Kidney (tissue), 14 donors: Measurements from ENCODE around the gene PKNOX2. TPM values are rescaled to one million over a fixed set of nuclear protein-coding genes. Genes with fewer than 3 reads are reported as not detected.

ENCODE experiments used
- DNase-seq, 5 donors: peaks; one replicate each; pipeline ENCODE4 v3.0.0-alpha.2; 2013 to 2020
- FAIRE-seq: peaks from 2 replicates; lab custom pipeline; 2012; peaks lifted over from hg19 to GRCh38; lab: Jason Lieb, UNC
- H3K27ac ChIP-seq, 2 donors: one replicate each; pipeline ENCODE4 v1.7.0; 2013; ENCODE audit warnings: low read depth in 2 of 2, low read length in 2 of 2, inconsistent platforms in 1 of 2
- H3K27me3 ChIP-seq: one replicate; pipeline ENCODE4 v1.7.1; 2013; ENCODE audit warnings: low read length, inconsistent platforms; ENCODE audit not compliant: control insufficient read depth, insufficient read depth
- H3K36me3 ChIP-seq, 3 donors: one replicate each; pipeline versions ENCODE4 v1.7.0 to v1.7.1; 2013; ENCODE audit warnings: low read length in 3 of 3, control low read depth in 1 of 3, inconsistent platforms in 1 of 3; ENCODE audit not compliant: insufficient read depth in 3 of 3, control insufficient read depth in 2 of 3
- H3K4me1 ChIP-seq, 3 donors: one replicate each; pipeline versions ENCODE4 v1.7.0 to v1.7.1; 2013; ENCODE audit warnings: low read length in 3 of 3, inconsistent platforms in 1 of 3, low read depth in 1 of 3; ENCODE audit not compliant: control insufficient read depth in 2 of 3, insufficient read depth in 2 of 3
- H3K4me3 ChIP-seq, 3 donors: one replicate each; pipeline versions ENCODE4 v1.7.0 to v1.8.1; 2013; ENCODE audit warnings: low read length in 3 of 3, control low read depth in 1 of 3, inconsistent platforms in 1 of 3
- H3K9ac ChIP-seq, 3 donors: one replicate each; pipeline versions ENCODE4 v1.7.0 to v1.7.1; 2013; ENCODE audit warnings: low read length in 3 of 3, control low read depth in 1 of 3, inconsistent platforms in 1 of 3
- H3K9me3 ChIP-seq, 3 donors: one replicate each; pipeline versions ENCODE4 v1.7.0 to v1.7.1; 2013; ENCODE audit warnings: low read length in 3 of 3, control low read depth in 1 of 3, inconsistent platforms in 1 of 3; ENCODE audit not compliant: control insufficient read depth in 2 of 3, insufficient read depth in 1 of 3
- CTCF ChIP-seq: IDR thresholded peaks from 3 replicates; pipeline ENCODE4 v1.5.1; 2012; ENCODE audit warnings: mild to moderate bottlenecking, moderate library complexity, borderline replicate concordance; ENCODE audit not compliant: insufficient read depth; ENCODE audit errors: extremely low read depth
- intact Hi-C: fragments of 100-400 bp; cut with DNase I; formaldehyde crosslinking; loops from one replicate; pipeline ENCODE4 v1.11.1; 2022
- polyA plus RNA-seq: library from polyadenylated mRNA; stranded (reverse); fragments of 350-450 nt; fragmentation: Illumina TruSeq; extraction: RNeasy Lipid Tissue Mini Kit (QIAGEN cat#74804); gene quantifications from one replicate; pipeline ENCODE4 v1.2.3, GENCODE V29; 2014; ENCODE audit warnings: low read depth, low replicate concordance; ENCODE audit not compliant: insufficient read depth
- total RNA-seq: library from RNA; stranded (reverse); fragmentation: NEBNext Ultra II Directional; extraction: Animal tissue kit (Norgen Biotek cat#: 25700); gene quantifications from one replicate; pipeline ENCODE4 v1.2.1, GENCODE V29; 2021
- donor health status: control.
- donor health status: control.
- donor health status: control.
- donor health status: control.
- donor health status: control.
- donor health status: DM: yes; HTN: yes; CAD: no.
- donor health status: Normal renal cell carcinoma (clear cell type).

The PKNOX2 gene
- total and polyA plus RNA-seq, 2 donors from 2014 or later: 1.5 to 6.0 TPM

GRCh38 chr11:125447721-125448120 lies 283.2 kb downstream of the PKNOX2 start:
- no peak overlapping the region for H3K27ac ChIP-seq
- DNase-seq (no peak), FAIRE-seq (no peak)
- H3K9ac ChIP-seq: no peak overlapping the region
- H3K9me3 ChIP-seq: no peaks in the 10 kb centered on the region
- H3K4me3 ChIP-seq: no peak overlapping the region
- intact Hi-C loops: no loop called here
- H3K4me1 ChIP-seq: peaks cover 0 to 4% (median 4%) of the 10 kb centered on the region in 3 donors
- H3K36me3 ChIP-seq: no peaks in the 10 kb centered on the region
- no peaks in the 10 kb centered on the region for H3K27me3 ChIP-seq
- TF ChIP-seq CTCF: no peak

DNA sequence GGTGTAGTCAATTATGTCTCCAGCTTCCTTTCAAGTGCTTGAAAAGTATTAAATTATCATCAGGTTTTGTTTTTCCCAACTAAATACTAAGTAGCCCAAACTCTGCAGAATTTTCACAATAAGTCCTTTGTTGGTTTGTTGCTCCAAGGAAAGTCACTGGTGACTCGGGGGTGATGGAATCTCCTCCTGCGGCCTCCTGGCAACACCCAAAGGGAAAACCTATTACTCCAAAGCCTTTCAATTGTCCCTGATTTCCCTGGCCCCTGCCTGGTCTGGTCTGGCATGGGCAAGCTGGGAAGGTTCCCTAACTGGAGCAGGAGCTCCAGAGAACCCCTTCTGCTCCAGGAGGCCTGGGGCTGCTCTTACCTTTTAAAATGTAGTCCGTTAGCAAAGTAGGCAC lies 283.6 kb downstream of the PKNOX2 start:
- DNase-seq: peak in 1 of 5 donors; percentile 15
- no peak for TF ChIP-seq CTCF
- Histone ChIP-seq H3K27ac (no peak overlapping the region), H3K27me3 (no peaks in the 10 kb centered on the region), H3K4me3 (no peak overlapping the region), H3K9ac (no peak overlapping the region), H3K36me3 (no peaks in the 10 kb centered on the region), H3K4me1 (peaks cover 0 to 4% (median 4%) of the 10 kb centered on the region in 3 donors), H3K9me3 (no peaks in the 10 kb centered on the region)
- intact Hi-C loops: no loop called here
- no peak for FAIRE-seq

DNA sequence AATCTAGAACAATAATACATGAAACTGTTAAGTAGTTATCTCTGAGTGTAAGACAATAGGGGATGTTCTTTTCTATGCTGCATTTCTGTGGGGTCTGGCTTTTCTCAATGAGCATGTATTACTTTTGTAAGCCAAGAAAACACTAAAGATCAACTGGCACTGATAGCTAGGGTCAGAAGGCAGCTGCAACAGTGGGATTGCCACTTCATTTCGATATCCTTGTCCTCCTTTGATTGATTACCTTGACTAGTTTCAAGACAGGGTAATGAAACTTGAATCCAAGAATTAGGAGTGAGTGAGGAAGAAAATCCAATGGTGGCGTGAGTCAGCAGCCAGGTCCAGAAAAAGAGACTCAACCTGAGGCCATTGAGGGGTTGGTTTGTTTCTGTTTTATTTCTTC lies 285.0 kb downstream of the PKNOX2 start:
- H3K4me1 ChIP-seq: peaks cover 0 to 4% (median 4%) of the 10 kb centered on the region in 3 donors
- H3K4me3 ChIP-seq: no peak overlapping the region
- DNase-seq: peak in 1 of 5 donors; percentile 19
- no peaks in the 10 kb centered on the region for H3K9me3 ChIP-seq
- H3K36me3 ChIP-seq: no peaks in the 10 kb centered on the region
- H3K27ac ChIP-seq: no peak overlapping the region
- no peak overlapping the region for H3K9ac ChIP-seq
- no peak for FAIRE-seq
- H3K27me3 ChIP-seq: no peaks in the 10 kb centered on the region
- TF ChIP-seq CTCF: no peak
- intact Hi-C loops: no loop called here
